Ramos (cell line): ENCODE measurements around the gene FICD.
"Not testable (repeated sequence)": the region's sequence is repeated elsewhere in the genome, so short reads cannot be mapped to it uniquely, and the experiment has no call there.

Source experiments
- in situ Hi-C: fragments of 300-500 bp; cut with MboI; formaldehyde crosslinking; loops from one replicate; pipeline ENCODE4 v1.14.3; 2022; ENCODE audit warnings: low sequenced_read_pairs; ENCODE audit not compliant: unreplicated experiment

Gene FICD

DNA sequence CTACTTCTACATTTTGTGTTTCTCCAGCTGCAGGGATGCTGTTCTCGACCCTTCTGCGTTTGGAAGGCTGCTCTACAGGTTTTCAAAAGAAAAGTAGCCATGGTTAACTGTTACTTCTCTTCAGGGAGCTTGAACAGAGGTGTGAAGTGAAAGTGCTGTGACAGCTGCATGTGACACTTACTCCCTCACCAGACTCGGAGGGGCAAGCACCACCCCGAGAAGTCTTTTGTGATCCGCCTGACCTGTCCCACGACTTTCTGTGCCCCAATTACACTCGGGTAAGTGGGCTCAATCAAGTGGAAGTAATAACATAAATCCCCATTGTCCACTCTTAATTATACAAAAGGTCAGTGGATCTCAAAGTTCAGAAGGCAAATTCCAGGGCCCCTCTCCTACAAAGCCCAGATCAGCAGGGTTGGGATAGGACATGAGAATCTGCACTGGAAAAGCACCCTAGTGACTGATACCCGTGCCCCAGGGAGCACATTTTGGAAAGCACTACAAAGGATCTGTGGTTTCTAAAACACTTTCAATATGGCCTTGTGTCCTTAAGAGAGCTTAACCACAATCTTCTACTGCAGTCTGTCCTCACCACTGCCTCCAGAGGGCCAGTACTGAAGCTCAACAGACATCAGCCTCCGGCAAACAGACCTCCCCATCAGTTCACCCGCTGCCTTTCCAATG, 11.5 kb downstream of the FICD start:
- in situ Hi-C loops: no loop called here

DNA sequence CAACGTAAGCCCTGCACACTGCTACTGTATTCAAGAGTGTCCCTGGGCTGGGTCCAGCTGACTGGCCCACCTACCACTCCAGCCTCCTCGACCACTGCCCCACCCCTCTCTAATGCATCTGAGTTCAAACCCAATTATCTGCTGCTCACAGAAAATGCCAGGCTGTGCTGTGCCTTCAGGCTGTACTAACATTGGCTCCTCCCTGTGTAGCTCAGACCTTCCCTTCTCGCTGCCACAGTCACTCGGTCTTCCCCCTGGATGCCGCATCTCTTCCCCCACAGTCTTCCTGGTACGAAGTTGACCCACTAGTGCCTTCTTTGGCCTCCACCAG, 12.1 kb downstream of the FICD start:
- in situ Hi-C loops: no loop called here

DNA sequence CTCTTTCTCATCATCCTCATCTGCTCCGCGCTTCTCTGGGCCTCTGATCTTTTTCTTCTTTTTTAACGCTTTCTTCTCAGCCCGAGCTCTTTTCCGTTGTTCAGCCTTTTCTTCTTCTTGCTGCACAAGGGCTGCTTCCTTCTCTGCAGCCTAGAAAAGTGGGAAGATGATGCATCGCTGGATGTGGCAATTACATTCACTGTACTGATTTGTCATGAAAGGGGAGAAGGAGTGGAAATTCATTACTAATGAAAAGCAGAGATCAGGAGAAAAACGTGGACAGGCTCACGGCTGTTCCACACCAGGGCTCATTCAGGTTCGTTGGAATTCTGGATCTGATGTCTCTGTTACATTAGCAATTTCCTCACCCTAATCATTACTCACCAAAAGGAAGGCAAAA, 15.1 kb downstream of the FICD start:
- in situ Hi-C loops: no loop called here

DNA sequence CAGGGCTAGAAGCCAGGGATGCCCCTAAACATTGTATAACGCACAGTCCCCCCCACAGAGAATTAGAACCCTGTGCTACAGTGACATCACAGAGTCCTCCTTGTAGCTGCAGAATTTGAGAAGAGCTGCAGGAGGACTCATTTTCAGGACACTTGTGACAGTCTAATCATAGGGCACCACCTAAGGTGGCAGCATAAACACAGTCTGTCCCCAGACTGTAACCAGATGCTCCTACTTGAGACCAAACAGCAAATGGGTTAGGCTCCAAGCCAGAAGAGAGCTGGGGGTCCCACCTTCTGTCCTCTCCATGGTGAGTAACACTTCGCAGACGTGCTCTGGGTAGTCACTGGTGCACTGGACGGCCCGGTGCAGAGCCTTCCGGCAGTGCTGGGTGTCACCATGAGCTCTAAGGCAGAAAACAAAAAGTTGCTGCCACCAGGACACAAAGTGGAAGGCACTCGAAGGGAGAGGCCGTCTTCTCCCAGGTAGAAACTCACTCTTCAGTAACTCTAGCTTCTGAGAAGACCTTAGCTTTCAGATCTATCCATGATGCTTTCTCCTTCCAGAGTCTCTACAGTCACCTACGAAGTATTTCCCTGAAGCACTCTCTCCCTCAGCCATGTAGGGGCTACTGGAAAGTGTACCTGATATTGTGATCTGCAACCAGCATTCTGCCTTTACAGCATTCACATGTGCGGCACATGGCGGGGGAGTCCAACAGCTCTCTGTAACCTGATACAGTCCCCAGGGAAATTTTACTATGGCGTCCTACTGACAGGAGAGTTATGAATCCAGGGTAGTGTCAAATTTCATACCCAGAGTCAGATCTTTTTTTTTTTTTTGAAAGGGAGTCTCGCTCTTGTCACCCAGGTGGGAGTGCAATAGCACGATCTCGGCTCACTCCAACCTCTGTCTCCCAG, 17.1 kb downstream of the FICD start:
- in situ Hi-C loops: no loop called here

DNA sequence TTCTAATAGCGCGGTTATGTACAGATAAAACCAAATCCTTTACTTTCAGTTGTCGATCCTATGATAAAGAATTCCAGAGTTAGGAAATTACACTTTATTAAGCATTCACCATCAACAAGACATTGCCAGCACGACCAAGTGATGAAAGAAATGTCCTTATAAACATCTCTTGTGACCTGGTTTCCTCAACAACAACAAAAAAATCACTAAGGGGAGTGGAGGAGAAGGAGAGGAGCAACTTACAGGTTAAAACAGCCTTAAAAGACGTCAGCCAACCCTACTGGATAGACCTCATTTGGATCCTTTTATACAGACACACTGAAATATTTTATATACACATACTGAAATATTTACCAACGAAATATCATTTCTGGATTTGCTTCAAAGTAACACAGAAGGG, 23.1 kb downstream of the FICD start:
- in situ Hi-C loops: no loop called here

DNA sequence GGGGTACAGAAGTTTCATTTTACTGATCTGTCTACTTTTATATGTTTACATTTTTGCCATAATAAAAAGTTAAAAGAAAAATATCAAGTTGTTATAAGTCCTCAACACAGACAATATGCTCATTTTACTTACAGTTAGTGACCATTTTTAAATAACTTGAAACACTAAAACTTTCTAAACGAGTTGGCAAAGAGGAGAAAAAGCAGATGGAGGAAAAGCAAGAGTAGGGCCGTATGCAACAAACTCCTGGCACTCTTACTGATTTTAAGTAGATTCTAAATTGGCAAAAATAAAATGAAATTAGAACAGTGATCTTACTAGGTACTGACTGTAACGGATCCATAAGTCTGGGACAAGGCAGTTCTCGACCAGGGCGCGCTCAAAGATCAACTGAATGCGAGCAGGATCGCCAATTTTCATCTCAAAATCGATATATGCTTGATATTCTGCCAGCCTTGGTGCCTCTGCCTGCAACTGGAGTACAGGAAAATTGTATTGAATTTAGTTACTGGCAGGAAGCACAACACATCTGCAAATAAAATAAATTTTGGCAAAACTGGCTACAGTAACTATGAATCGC, 23.6 kb downstream of the FICD start:
- in situ Hi-C loops: no loop called here

DNA sequence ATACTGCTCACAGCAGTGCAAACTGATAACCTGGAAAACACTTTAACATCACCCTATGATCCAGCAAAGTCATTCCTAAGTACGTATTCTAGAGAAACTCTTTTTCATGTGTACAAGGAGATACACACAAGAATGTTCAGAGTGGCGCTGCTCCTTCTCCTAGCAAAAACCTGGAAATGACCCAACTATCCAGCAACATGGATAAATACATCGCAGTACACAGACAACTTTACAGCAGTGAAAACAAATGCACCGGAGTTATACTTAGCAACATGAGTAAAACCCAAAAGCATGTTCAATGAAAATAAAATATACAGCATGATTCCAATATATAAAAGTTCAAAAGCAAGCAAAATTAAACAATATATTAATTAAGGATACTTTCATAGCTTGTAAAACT, 27.2 kb downstream of the FICD start:
- in situ Hi-C loops: no loop called here

DNA sequence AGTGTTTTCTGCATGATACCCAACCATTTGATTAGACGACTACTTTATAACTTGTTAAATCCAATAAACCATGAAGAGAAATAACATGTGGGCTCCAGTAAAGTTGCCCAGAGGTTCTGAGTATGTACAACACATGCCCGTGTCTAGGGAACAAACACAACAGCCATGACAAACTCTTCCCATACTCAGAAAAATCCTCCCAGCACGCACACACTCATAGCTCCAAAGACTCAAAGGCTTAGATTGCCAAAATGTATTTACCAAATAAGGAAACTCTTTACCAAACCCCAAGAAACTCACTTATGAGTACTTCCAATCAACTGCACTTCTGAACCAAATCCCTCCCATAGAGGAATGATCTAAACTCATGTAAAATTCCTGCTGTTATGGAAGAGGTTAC, 28.6 kb downstream of the FICD start:
- in situ Hi-C loops: no loop called here

DNA sequence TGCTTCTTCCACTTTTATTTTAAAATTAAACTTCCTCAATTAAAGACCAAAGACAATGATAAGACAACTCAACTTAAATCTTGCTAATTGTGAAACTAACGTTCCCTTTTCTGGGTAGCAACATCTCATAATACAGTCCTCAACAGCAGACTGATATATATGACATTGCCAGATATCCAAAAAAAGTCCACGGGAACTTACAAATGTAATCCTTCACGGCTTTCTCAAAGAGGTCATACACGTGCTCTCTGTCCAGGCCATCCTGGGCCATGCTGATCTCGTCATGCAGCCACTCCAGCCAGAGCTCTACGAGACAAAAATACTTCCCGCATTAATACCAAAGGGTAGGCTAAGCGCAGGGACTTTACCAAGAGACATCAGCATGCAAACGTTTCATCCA, 32.6 kb downstream of the FICD start:
- in situ Hi-C loops: no loop called here

DNA sequence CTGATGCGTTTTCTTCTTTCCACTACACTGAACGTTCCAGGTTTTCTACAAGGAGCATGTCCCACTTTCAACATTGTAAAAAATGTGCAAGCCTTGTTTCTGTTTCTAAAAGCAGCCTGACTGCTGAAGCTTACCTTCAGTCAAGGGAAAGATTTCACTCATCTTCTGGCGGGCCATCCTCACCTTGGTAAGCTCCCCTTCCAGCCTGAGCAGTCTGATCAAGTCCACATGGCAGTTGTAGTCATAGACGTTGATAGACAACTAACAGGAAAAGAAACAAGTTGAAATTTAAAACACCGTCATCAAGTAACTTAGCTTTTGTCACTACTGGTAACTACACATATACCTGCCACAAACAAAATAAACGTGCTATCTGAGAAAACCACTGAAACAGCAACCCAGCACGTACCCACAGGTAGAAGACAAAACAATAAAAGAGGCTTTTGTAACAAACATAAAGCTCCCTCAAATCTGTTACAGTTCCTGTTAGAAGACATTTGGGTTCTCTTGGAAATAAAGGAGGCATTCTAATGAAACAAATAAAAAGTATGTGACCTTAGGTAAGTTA, 34.0 kb downstream of the FICD start:
- in situ Hi-C loops: no loop called here

DNA sequence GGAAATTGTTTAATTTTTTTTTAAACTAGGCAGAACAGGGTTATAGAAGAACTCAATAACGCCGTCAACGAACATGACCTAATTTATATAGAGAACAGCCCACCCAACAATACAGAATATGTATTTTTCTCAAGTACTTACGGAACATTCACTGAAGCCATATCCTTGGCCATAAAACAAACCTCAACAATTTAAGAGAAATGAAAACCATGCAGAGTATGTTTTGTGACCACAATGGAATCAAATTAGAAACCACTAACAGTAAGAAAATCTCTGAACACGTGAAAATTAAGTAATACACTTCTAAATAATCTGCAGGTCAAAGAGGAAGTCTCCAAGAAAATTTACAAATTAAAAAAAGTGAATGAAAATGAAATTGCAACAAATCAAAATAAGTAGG, 36.5 kb downstream of the FICD start:
- in situ Hi-C loops: no loop called here

DNA sequence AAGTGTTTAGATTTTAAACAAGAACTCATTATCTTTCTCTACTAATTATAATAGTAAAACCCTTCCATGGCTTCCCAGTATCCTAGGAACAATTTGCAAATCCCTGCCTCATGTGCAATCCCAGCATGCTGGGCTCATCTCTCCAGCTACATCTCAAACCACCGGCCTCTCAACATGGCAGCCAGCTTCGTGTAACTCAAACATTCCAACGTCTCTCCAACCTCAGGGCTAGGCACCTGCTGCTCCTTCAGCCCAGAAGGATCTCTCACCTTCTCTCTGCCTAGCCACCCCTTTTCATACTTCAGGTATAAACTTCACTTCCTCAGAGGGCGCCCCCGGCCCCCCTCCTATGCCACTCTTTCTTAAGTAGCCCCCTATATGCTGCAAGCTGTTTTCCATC, 38.7 kb downstream of the FICD start:
- in situ Hi-C loops: no loop called here

DNA sequence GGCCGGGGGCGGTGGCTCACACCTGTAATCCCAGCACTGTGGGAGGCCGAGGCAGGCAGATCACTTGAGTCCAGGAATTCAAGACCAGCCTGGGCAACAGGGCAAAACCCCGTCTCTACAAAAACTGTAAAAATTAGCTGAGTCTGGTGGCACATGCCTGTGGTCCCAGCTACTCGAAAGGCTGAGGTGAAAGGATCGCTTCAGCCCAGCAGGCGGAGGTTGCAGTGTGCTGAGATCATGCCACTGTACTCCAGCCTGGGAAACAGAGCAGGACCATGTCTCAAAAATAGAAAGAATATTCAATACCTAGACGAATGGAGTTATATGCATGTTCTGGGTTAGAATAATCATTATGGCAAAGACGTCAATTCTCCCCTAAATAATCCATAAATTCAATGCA, 40.3 kb downstream of the FICD start:
- in situ Hi-C loops: not testable (repeated sequence)

DNA sequence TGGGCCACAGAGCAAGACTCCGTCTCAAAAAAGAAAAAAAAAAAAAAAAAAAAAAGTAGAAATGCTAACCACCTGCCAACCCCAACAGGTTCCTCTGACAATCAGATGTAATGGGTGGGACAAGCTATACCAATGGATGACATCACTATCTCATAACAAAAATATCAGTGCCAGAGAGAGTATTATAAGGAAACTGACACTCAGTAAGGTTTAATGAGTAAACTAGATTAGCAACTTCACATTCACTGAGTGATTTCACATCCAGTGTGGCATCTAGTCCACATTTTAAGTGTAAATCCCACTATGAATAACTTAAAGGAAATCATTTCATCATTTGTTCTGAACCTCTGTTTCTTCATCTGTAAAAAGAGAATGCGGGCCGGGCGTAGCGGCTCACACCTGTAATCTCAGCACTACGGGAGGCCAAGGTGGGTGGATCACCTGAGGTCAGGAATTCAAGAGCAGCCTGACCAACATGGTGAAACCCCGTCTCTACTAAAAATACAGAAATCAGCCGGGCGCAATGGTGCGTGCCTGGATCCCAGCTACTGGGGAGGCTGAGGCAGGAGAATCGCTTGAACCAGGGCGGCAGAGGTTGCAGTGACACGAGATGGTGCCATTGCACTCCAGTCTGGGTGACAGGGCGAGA, 44.1 kb downstream of the FICD start:
- in situ Hi-C loops: no loop called here

DNA sequence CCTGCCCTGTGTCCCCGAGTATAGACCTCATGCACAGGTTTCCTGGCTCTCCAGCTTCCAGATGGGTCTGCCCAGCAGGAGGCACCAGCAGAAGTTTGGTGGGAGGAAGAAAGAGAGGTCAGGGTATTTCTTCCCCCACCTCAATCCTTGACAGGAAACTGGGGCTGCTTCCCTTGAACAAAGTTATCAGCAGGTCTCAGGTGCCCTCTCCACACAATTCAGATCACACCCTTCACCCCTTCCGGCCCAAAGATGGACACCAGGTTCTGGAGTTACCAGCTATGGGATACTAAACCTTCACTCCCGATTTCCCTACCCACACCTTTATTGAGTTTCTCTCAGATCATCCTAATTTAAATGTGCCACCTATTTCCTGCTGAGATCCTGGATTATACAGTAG, 44.7 kb downstream of the FICD start:
- in situ Hi-C loops: loop anchor here (10.0 kb wide), 1 partner anchor 535 kb away; the partner anchor contains the start of genes ALKBH2 and UNG

DNA sequence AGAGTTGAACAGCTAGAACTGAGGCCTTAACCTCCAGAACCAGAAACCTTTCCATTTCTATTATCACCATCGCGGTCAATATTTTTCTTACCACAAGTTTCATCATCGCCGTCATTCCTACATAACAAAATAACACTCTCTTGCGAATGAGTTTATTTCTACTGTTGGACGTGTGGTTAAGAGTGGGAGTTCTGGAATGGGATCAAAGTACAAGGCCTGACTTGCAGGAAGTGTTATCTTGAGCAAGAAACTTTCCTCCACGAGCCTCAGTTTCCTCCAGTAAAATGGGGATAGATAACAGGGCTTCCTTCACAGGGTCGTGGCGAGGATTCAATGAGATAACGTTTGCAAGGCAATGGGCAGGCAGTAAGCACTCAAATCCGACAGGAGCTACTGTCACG, 45.2 kb downstream of the FICD start:
- in situ Hi-C loops: loop anchor here (10.0 kb wide), 1 partner anchor 534 kb away; the partner anchor contains the start of genes ALKBH2 and UNG

DNA sequence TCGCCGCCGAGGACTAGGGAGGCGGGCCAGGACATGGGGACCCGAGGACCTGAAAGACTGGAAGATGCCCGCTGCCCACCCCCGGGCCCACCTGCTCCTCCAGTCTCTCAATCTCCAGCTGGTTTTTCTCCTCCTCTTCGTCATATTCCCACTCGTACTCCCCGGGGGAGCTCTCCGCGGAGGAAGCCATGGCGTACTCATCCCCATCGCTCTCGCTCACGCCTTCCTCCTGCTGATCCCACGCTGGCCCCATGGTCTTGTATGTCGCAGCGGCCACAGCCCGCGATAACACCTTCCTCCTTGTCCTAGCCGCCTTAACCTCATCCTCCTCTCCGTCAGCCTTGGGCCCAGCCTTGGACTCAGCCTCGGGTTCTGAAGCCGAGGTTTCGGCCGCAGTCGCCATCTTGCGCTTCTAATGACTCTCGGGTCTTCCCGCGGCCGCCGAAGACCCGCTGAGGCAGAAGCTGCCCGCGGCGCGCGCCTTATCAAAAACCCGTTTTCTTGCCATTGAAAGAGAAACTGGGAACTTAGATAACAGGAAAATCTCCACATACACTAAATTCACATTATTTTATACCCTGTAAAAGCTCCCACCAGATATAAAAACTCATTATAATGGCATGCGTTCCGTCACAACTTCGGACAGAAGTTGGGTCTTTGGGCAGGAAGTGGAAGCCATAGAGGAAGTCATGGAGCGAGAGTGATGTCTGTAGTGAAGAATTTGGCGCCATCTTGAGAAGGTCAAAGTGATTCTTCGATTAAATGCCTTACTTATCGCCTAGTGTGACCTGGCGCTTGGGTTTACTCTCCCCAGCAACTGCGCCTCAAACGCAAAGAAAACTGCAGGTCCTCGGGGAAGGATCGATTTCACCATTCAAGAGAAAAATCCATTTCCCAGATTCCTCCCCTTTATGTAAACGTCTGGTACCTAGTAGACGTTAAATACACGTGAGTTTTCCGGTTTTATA, 46.0 kb downstream of the FICD start, which contains the start of gene SART3:
Gene SART3 (minus strand): TSS at position 422 of the 968 bp plus-strand sequence. CDS start 19 bp downstream, at position 403.
- in situ Hi-C loops: loop anchor here (10.0 kb wide), 1 partner anchor 534 kb away; the partner anchor contains the start of genes ALKBH2 and UNG

DNA sequence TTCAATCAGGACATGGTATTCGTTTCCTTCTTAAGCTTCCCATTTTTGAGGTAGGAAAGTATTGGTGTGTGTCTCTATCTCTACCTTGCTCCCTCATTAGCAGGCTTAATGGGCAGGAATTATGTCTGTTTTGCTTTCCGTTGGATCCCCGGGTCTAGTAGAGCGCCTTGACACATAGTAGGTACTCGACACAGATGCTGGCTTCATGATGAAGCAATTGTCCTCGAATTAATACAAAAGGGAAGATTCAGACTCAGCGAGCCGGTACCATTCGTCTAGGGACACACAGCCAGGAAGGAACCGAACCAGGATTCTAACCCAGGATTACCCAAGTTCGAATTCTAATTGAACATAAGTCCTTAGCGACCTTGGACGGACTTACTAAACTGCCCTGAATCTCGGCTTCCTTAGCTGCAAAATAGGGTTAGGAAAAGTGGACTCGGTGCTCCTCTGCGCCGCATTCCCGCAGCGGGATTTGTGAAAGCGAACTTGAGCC, 46.8 kb downstream of the FICD start:
- in situ Hi-C loops: loop anchor here (10.0 kb wide), 1 partner anchor 533 kb away; the partner anchor contains the start of genes ALKBH2 and UNG
